ENCODE measurements around the gene LRRC75B.
"Not testable (repeated sequence)": the region's sequence is repeated elsewhere in the genome, so short reads cannot be mapped to it uniquely, and the experiment has no call there.

- not testable (repeated sequence) for TF ChIP-seq EZH2 (IDR thresholded peaks at IDR 0.05; ENCODE audit: insufficient read depth, poor library complexity, severe bottlenecking); EZH2phosphoT487 (IDR thresholded peaks at IDR 0.05; ENCODE audit: insufficient read depth, low read depth)
Measured at GRCh38 chr22:24607429-24607983, 14.6 kb upstream of the LRRC75B start.
